Fibroblast of skin of scalp (primary cell): Measurements from ENCODE around the gene DYNC1H1.
"Not testable (repeated sequence)": the region's sequence is repeated elsewhere in the genome, so short reads cannot be mapped to it uniquely, and the experiment has no call there.

Source experiments
- DNase-seq: peaks from one replicate; pipeline ENCODE4 v3.0.0-alpha.2; 2013

The DYNC1H1 gene

GRCh38 chr14:101965770-101966722 lies 1.7 kb downstream of the DYNC1H1 start:
- peak; percentile 34 for DNase-seq

DNA sequence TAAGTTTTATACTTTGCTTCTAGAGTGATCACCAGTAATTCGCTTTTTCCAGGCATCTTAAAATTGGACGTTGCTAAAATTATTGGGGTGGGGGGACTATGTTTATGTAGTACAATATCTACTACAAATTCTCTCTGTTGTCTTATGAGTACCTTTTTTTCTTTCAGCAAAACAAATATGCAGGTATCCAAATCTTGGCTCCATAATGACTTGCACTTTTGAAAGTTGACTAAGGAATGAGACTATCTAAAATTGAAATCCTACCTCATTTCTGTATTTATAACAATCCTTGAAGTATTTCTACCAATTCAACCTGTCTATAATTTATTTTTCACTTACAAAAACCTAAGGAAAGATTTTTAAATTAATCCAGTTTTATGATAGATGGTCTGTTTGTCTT lies 2.4 kb downstream of the DYNC1H1 start:
- DNase-seq = no peak

GRCh38 chr14:101968186-101968585 lies 3.8 kb downstream of the DYNC1H1 start:
- no peak for DNase-seq

GRCh38 chr14:101969481-101969880 lies 5.1 kb downstream of the DYNC1H1 start:
- DNase-seq = no peak

- DNase-seq = no peak
These were observed 6.5 kb downstream of the DYNC1H1 start for GRCh38 chr14:101970830-101971400.

DNA sequence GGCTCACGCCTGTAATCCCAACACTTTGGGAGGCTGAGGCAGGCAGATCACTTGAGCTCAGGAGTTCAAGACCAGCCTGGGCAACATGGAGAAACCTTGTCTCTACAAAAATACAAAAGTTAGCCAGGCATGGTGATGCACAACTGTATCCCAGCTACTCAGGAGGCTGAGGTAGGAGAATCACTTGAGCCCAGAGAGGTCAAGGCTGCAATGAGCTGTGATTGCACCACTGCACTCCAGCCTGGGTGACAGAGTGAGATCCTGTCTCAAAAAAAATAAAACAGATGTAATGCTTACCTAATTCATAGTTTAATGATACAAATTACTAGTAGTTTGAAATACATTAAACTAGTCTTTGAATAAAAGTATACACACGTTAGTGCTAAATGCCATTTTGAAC lies 7.1 kb downstream of the DYNC1H1 start:
- DNase-seq = not testable (repeated sequence)

GRCh38 chr14:101972126-101972866 lies 7.9 kb downstream of the DYNC1H1 start:
- peak; percentile 100 for DNase-seq

- no peak for DNase-seq
These were observed 9.0 kb downstream of the DYNC1H1 start for GRCh38 chr14:101973356-101973755.

GRCh38 chr14:101975231-101975630 lies 10.9 kb downstream of the DYNC1H1 start:
- no peak for DNase-seq

- no peak for DNase-seq
These were observed 13.1 kb downstream of the DYNC1H1 start for GRCh38 chr14:101977311-101978071.

GRCh38 chr14:101979666-101980065 lies 15.3 kb downstream of the DYNC1H1 start:
- no peak for DNase-seq

DNA sequence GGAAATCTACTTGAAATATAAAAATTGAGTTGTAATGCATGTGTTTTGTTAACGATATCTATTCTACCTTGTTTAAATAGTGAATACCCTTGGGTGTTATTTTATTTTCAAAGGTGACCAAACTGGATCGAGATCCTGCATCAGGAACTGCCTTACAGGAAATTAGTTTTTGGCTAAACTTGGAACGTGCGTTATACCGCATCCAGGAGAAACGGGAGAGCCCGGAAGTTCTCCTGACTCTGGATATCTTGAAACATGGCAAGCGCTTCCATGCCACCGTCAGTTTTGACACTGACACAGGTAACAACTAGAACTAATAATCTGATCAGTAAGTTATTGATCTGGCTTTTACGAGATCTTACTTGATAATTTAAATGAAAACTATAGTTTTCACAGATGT lies 15.9 kb downstream of the DYNC1H1 start:
- no peak for DNase-seq

- DNase-seq = peak; percentile 94
These were observed 16.3 kb downstream of the DYNC1H1 start for GRCh38 chr14:101980700-101981099.

- DNase-seq = no peak
These were observed 18.2 kb downstream of the DYNC1H1 start for GRCh38 chr14:101982621-101983020.

DNA sequence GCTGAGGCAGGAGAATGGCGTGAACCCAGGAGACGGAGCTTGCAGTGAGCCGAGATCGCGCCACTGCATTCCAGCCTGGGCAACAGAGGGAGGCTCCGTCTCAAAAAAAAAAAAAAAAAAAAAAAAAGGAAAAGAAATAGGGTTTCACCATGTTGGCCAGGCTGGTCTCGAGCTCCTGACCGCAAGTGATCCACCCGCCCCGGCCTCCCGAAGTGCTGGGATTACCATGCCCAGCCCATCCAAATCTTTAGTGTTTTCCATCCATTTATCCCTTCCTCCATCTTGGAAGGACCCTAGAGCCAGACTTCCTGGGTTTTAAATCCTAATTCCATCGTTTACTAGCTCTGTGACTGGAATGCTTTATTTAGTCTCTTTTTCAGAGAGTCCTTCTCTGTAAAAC lies 20.5 kb downstream of the DYNC1H1 start:
- not testable (repeated sequence) for DNase-seq

DNA sequence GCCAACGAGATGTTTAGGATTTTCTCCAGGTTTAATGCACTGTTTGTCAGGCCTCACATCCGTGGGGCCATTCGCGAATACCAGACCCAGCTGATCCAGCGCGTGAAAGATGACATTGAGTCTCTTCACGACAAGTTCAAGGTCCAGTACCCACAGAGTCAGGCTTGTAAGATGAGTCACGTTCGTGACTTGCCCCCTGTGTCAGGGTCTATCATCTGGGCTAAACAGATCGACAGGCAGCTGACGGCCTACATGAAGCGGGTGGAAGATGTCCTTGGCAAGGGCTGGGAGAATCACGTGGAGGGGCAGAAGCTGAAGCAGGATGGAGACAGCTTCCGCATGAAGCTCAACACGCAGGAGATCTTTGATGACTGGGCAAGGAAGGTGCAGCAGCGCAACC lies 21.6 kb downstream of the DYNC1H1 start:
- DNase-seq = no peak

- no peak for DNase-seq
These were observed 22.6 kb downstream of the DYNC1H1 start for GRCh38 chr14:101986953-101987352.

GRCh38 chr14:101988377-101988776 lies 24.0 kb downstream of the DYNC1H1 start:
- no peak for DNase-seq

GRCh38 chr14:101991352-101991751 lies 27.0 kb downstream of the DYNC1H1 start:
- DNase-seq = no peak

DNA sequence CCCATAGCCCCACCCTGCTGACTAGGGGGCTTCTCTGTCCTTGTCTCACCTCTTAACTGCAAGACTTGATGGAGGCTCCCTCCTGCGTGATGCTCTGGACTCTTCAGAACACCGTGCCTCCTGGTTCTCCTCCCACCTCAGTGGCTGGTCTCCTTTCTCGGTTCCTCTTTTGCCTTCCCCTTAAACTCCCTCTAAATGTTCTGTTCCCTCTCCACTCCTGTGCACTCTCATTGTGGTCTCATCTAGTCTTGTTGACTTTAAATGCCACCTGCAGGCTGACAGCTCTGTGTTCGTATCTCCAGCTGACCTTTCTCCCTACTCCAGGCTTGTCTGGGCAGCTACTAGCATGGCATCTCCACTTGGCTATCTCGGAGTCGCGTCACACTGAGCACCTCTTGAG lies 28.3 kb downstream of the DYNC1H1 start:
- no peak for DNase-seq

DNA sequence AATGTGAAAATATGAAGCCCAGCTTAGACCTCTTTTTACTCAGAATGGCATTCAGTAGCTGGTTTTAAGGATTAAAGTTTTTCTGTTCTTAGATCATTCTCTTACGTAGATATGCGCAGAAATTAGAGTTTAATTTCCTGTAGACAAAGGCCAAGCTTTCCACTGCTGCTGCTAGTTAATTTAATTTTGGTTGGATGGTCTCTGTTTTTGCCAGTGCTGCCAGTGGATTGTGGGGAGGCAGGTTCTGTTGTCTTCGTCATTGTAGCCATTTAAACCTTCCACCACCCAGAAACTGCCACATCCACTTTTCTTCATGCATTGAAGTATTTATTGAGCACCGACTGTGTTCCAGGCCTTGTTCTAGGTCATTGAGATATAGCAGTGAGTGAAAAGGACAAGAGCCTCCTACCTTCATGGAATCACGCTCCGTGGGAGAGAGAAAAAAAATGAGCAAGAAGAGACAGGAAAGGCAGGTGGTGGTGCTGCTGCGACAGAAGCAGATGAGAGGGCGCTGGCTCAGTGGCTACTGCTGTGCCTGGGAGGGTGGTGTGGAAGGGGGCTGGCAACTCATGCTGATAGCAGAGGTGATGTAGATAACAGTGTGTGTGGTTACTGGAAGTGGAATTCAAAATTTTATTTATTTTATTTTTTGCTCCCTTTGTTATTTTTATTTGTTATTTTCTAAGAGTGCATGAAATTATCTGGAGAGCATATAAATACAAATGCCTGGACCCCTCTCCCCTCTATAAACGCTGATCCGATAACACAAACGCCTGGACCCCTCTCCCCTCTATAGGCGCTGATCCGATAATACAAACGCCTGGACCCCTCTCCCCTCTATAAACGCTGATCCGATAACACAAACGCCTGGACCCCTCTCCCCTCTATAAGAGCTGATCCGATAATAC lies 33.3 kb downstream of the DYNC1H1 start:
- no peak for DNase-seq
